ENCODE results near the gene PISD. TPM values are rescaled to one million over a fixed set of nuclear protein-coding genes. Genes with fewer than 3 reads are reported as not detected.

The PISD gene
- total RNA-seq, 1 experiment from 2014 or later, result 45.9 TPM

- no peak for DNase-seq
- BruUV-seq (replicated peaks), result no TSS peak
- CTCF ChIA-PET, result no interaction called here
- H3K27me3 Mint-ChIP-seq (ENCODE audit: unreplicated experiment), result no peaks in the 10 kb centered on the region
- no peak overlapping the region for H3K4me3 Mint-ChIP-seq (ENCODE audit: low read depth, unreplicated experiment)
- no peaks in the 10 kb centered on the region for H3K9me3 Mint-ChIP-seq (ENCODE audit: low read depth, unreplicated experiment)
- intact Hi-C loops (cut with micrococcal nuclease; ENCODE audit: unreplicated experiment), result no loop called here
- no peaks in the 10 kb centered on the region for H3K4me1 Mint-ChIP-seq (ENCODE audit: low read depth, unreplicated experiment)
- H3K27ac Mint-ChIP-seq (ENCODE audit: unreplicated experiment), result no peak overlapping the region
- TF ChIP-seq CTCF (IDR thresholded peaks at IDR 0.05; ENCODE audit: unreplicated experiment), result no peak
- H3K36me3 Mint-ChIP-seq (ENCODE audit: insufficient read depth, unreplicated experiment), result peaks cover 14% of the 10 kb centered on the region
Measured at GRCh38 chr22:31579835-31580242, 82.2 kb downstream of the PISD start.

- Mint-ChIP-seq H3K9me3 (ENCODE audit: low read depth, unreplicated experiment) (no peaks in the 10 kb centered on the region), H3K27me3 (ENCODE audit: unreplicated experiment) (no peaks in the 10 kb centered on the region), H3K36me3 (ENCODE audit: insufficient read depth, unreplicated experiment) (peaks cover 18% of the 10 kb centered on the region), H3K4me3 (ENCODE audit: low read depth, unreplicated experiment) (no peak overlapping the region), H3K4me1 (ENCODE audit: low read depth, unreplicated experiment) (no peaks in the 10 kb centered on the region), H3K27ac (ENCODE audit: unreplicated experiment) (no peak overlapping the region)
- BruUV-seq (replicated peaks), result no TSS peak
- DNase-seq, result no peak
- intact Hi-C loops (cut with micrococcal nuclease; ENCODE audit: unreplicated experiment), result no loop called here
- CTCF ChIA-PET, result no interaction called here
- TF ChIP-seq CTCF (IDR thresholded peaks at IDR 0.05; ENCODE audit: unreplicated experiment), result no peak
Measured at GRCh38 chr22:31578171-31578570, 83.8 kb downstream of the PISD start.

- no peak overlapping the region for H3K27ac Mint-ChIP-seq (ENCODE audit: unreplicated experiment)
- intact Hi-C loops (cut with micrococcal nuclease; ENCODE audit: unreplicated experiment), result no loop called here
- H3K9me3 Mint-ChIP-seq (ENCODE audit: low read depth, unreplicated experiment), result no peaks in the 10 kb centered on the region
- no peaks in the 10 kb centered on the region for H3K27me3 Mint-ChIP-seq (ENCODE audit: unreplicated experiment)
- H3K4me3 Mint-ChIP-seq (ENCODE audit: low read depth, unreplicated experiment), result no peak overlapping the region
- TF ChIP-seq CTCF (IDR thresholded peaks at IDR 0.05; ENCODE audit: unreplicated experiment), result no peak
- no peaks in the 10 kb centered on the region for H3K4me1 Mint-ChIP-seq (ENCODE audit: low read depth, unreplicated experiment)
- peaks cover 18% of the 10 kb centered on the region for H3K36me3 Mint-ChIP-seq (ENCODE audit: insufficient read depth, unreplicated experiment)
- no peak for DNase-seq
- CTCF ChIA-PET, result no interaction called here
- no TSS peak for BruUV-seq (replicated peaks)
Measured at GRCh38 chr22:31577711-31578110, 84.3 kb downstream of the PISD start.

- intact Hi-C loops (cut with micrococcal nuclease; ENCODE audit: unreplicated experiment), result no loop called here
- BruUV-seq (replicated peaks), result no TSS peak
Measured at GRCh38 chr22:31575190-31575589, 86.8 kb downstream of the PISD start.

More at GRCh38 chr22:31575190-31575589, 86.8 kb downstream of the PISD start:
- no peaks in the 10 kb centered on the region for H3K4me1 Mint-ChIP-seq (ENCODE audit: low read depth, unreplicated experiment)
- peaks cover 14% of the 10 kb centered on the region for H3K36me3 Mint-ChIP-seq (ENCODE audit: insufficient read depth, unreplicated experiment)
- CTCF ChIA-PET, result no interaction called here
- no peak for DNase-seq
- H3K9me3 Mint-ChIP-seq (ENCODE audit: low read depth, unreplicated experiment), result no peaks in the 10 kb centered on the region
- no peaks in the 10 kb centered on the region for H3K27me3 Mint-ChIP-seq (ENCODE audit: unreplicated experiment)
- no peak for TF ChIP-seq CTCF (IDR thresholded peaks at IDR 0.05; ENCODE audit: unreplicated experiment)
- H3K27ac Mint-ChIP-seq (ENCODE audit: unreplicated experiment), result no peak overlapping the region
- no peak overlapping the region for H3K4me3 Mint-ChIP-seq (ENCODE audit: low read depth, unreplicated experiment)
